BE2C (cell line): ENCODE results near the gene COG2.

Experiments
- DNase-seq: peaks from one replicate; pipeline ENCODE4 v3.0.0-alpha.2; 2020
- H3K27me3 ChIP-seq: fragments of 250-450 bp; sonication (Bioruptor Pico); 2 replicates; pipeline ENCODE4 v1.5.1; 2020; ENCODE audit warnings: mild to moderate bottlenecking
- H3K36me3 ChIP-seq: fragments of 250-450 bp; sonication (Bioruptor Pico); 2 replicates; pipeline ENCODE4 v1.5.1; 2020; ENCODE audit warnings: mild to moderate bottlenecking
- H3K4me1 ChIP-seq: fragments of 250-450 bp; sonication (Bioruptor Pico); 2 replicates; pipeline ENCODE4 v1.5.1; 2020
- H3K4me3 ChIP-seq: 2 replicates; pipeline ENCODE4 v1.5.1; 2011; ENCODE audit warnings: low read depth, low read length
- H3K9me3 ChIP-seq: fragments of 250-450 bp; sonication (Bioruptor Pico); 2 replicates; pipeline ENCODE4 v1.5.1; 2020
- TF ChIP-seq, protein P1 (sequence below): IDR thresholded peaks from 2 replicates; pipeline ENCODE4 v1.5.1; 2012; ENCODE audit warnings: mild to moderate bottlenecking, low read depth, low read length

The COG2 gene

DNA sequence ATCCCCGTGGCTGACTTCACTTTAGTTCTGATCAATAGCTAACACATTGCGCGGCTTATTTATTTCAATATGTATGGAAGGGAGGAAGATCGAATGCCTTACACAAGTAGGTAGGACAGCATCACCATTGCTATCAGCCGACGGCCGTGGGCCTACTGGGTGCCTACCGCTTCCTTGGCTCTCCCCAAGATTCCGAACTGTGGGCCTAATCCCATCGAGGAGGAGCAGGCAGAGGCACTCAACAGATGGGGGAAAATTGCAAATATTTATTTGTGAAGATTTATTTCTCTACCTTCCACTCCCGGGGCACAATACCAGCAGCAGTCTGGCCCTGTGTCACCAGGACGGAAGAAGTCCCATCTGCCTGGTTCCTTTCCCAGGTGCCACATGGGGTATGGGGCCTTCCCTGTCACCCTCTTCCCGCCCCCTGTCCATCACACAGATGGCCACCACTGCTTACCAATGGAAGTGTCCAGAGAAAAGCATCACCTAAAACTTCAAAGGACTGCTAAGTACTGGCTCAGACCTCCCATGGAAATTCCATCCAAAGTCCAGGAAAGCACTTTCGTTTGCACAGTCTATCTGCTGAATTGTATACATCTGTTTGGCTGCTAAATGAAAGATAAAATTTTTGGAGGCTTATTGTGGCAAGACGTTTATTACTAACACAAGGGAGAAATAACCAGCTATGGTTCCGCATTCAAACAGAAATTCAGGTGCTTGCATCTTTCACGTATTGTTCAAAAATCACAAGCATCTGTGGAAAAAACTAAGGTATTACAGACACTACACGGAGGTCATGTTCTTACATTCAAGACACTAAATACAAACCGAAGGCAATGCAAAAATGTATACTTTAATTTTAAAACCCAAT, 59.9 kb downstream of the COG2 start:
- Histone ChIP-seq H3K9me3 (no peaks in the 10 kb centered on the region), H3K4me1 (no peaks in the 10 kb centered on the region), H3K27me3 (no peaks in the 10 kb centered on the region), H3K4me3 (no peak overlapping the region), H3K36me3 (no peaks in the 10 kb centered on the region)
- DNase-seq: no peak
- TF ChIP-seq, protein P1, sequence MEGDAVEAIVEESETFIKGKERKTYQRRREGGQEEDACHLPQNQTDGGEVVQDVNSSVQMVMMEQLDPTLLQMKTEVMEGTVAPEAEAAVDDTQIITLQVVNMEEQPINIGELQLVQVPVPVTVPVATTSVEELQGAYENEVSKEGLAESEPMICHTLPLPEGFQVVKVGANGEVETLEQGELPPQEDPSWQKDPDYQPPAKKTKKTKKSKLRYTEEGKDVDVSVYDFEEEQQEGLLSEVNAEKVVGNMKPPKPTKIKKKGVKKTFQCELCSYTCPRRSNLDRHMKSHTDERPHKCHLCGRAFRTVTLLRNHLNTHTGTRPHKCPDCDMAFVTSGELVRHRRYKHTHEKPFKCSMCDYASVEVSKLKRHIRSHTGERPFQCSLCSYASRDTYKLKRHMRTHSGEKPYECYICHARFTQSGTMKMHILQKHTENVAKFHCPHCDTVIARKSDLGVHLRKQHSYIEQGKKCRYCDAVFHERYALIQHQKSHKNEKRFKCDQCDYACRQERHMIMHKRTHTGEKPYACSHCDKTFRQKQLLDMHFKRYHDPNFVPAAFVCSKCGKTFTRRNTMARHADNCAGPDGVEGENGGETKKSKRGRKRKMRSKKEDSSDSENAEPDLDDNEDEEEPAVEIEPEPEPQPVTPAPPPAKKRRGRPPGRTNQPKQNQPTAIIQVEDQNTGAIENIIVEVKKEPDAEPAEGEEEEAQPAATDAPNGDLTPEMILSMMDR: no peak

DNA sequence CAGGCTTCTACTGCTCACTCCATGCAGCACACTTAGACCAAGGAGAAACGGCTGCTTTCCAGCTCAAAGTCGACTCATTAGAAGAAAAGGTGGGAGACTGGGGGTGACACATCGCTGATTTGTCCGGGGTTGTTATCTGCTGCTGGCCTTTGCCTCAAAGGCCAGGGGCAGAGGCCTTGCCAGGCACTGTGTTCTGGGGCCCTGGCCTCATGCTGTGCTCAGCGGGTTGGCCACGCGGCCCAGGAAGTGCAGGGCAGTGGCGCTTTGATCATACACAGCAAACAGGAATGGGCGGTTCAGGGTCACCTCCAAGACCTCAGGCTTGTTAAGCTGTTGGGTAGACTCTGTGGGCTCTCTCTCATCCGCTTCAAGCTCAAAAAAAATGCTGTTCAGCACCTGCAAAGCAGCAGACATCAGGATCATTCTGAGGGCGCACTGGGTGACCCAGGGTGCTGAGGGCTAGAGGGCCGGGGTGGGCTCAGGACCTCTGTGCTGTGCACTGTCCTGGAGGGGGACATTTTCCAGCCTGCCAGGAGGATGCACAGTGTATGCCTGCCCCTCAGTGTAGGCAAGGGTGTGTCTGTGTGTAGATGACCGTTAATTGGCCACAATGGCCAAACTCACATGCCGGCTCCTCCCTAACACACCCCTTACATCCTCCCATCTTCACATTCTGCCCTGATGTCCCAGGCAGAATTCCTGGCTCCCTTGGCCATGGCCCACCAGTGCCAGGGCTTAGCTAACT, 60.8 kb downstream of the COG2 start:
- H3K4me3 ChIP-seq: no peak overlapping the region
- H3K27me3 ChIP-seq: no peaks in the 10 kb centered on the region
- H3K4me1 ChIP-seq: no peaks in the 10 kb centered on the region
- TF ChIP-seq, protein P1: no peak
- H3K36me3 ChIP-seq: no peaks in the 10 kb centered on the region
- H3K9me3 ChIP-seq: no peaks in the 10 kb centered on the region
- DNase-seq: no peak

DNA sequence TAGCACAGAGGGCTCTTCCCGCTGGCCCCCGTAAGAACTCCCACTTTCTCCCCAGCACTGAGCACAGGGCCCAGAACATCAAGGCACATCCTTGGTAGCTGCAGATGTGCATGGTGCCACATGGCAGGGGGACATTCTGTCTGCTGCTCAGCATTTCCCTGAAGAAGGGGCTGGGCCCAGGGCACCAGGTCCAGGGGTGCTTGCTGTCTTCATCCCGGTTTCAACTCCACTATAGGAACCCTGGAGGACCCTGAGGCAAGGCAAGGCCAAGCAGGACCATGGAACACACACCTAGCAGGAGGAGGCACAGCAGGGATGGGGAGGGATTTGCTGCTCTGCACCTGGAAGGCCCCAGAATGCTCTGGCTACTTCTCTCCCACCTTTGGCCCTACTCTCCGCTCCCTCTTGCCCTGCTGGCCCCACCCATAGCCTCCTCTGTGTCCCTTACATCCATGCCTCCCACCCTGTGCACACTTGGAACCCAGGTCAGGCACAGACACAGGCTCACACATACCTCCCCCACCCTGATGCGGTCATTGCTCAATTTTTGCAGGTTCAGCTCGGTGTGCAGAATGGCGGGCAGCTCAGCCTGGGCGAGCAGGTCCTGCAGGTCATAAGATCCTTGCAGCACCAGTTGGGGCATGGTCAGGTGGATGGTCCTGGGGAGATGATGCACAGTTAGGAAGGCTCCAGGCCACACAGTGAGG, 61.6 kb downstream of the COG2 start:
- DNase-seq: no peak
- Histone ChIP-seq H3K36me3 (no peaks in the 10 kb centered on the region), H3K9me3 (no peaks in the 10 kb centered on the region), H3K4me1 (no peaks in the 10 kb centered on the region), H3K4me3 (no peak overlapping the region), H3K27me3 (no peaks in the 10 kb centered on the region)
- TF ChIP-seq, protein P1: no peak

DNA sequence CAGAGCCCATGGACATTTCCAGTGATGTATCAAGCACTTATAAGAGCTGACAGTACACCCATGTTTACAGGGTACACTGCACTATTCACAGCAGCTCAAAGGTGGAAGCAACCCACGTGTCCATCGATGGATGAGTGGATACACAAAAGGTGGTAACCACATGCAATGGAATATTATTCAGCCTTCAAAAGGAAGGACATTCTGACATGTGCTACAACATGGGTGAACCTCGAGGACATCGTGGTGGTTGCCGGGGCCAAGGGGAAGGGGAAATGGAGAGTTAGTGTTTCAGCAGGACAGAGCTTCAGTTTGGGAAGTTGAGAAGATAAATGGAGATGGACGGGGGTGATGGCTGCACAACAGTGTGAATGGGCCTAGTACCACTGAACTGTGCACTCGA, 62.5 kb downstream of the COG2 start:
- no peak for DNase-seq
- no peaks in the 10 kb centered on the region for H3K4me1 ChIP-seq
- H3K27me3 ChIP-seq: no peaks in the 10 kb centered on the region
- TF ChIP-seq, protein P1: no peak
- no peaks in the 10 kb centered on the region for H3K36me3 ChIP-seq
- H3K9me3 ChIP-seq: no peaks in the 10 kb centered on the region
- no peak overlapping the region for H3K4me3 ChIP-seq

DNA sequence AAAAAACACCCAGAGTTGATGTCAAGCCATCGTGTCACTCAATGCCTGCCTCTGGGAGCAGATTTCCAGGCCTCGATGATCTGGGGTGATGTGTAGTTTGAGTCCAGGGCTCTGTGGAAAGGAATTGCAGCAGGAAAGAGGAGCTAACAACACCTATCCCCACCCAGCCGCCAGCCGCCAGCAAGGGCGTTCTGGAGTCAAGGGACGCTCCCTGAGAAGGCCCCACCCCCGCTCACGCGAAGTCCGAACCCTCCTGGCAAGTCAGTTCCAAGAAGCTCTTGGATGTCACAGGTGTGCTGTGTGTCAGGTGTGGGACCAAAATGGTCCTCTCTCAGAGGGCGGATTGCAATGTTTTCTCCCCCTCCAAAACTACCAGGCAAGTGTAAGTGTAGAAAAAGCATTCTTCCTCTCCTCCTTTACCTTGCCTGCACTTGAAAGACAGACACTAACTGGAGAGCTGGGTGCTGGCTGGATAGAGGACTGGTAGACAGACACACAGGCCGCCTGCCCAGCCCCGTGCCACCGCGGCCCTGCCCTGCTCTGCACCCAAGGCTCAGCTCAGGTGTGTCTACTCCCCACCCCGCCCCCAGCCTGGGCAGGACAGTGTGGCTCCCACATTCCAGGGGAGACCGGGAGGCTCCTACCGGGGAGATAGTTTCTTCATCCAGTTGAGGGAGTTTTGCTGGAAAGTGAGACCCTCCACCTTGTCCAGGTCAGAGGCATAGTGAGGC, 63.2 kb downstream of the COG2 start:
- no peaks in the 10 kb centered on the region for H3K27me3 ChIP-seq
- no peaks in the 10 kb centered on the region for H3K36me3 ChIP-seq
- no peaks in the 10 kb centered on the region for H3K4me1 ChIP-seq

More for the DNA sequence above, 63.2 kb downstream of the COG2 start:
- DNase-seq: no peak
- no peak overlapping the region for H3K4me3 ChIP-seq
- no peaks in the 10 kb centered on the region for H3K9me3 ChIP-seq
- TF ChIP-seq, protein P1: no peak
